ENCODE results near the gene INPP5B.

DNA sequence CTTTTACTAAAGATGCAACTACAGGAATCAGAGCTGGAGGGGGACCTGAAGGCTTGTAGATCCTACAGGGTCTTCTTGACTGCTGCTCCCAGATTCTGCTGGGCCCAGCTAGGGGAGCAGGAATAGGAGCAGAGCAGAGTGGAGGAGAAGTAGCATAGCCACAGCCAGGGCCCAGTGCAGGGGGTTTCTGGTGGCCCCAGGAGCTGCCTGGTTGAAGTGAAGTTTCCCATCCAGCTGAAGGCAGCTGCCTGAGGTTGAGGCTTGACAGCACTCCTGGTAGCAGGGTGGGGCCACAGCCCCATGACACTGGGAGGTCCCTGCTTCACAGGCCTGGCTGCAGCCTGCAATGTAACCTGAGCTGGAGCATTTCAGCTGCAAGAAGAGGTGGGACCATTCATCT, 2.0 kb upstream of the INPP5B start:
- TF ChIP-seq, protein P1, sequence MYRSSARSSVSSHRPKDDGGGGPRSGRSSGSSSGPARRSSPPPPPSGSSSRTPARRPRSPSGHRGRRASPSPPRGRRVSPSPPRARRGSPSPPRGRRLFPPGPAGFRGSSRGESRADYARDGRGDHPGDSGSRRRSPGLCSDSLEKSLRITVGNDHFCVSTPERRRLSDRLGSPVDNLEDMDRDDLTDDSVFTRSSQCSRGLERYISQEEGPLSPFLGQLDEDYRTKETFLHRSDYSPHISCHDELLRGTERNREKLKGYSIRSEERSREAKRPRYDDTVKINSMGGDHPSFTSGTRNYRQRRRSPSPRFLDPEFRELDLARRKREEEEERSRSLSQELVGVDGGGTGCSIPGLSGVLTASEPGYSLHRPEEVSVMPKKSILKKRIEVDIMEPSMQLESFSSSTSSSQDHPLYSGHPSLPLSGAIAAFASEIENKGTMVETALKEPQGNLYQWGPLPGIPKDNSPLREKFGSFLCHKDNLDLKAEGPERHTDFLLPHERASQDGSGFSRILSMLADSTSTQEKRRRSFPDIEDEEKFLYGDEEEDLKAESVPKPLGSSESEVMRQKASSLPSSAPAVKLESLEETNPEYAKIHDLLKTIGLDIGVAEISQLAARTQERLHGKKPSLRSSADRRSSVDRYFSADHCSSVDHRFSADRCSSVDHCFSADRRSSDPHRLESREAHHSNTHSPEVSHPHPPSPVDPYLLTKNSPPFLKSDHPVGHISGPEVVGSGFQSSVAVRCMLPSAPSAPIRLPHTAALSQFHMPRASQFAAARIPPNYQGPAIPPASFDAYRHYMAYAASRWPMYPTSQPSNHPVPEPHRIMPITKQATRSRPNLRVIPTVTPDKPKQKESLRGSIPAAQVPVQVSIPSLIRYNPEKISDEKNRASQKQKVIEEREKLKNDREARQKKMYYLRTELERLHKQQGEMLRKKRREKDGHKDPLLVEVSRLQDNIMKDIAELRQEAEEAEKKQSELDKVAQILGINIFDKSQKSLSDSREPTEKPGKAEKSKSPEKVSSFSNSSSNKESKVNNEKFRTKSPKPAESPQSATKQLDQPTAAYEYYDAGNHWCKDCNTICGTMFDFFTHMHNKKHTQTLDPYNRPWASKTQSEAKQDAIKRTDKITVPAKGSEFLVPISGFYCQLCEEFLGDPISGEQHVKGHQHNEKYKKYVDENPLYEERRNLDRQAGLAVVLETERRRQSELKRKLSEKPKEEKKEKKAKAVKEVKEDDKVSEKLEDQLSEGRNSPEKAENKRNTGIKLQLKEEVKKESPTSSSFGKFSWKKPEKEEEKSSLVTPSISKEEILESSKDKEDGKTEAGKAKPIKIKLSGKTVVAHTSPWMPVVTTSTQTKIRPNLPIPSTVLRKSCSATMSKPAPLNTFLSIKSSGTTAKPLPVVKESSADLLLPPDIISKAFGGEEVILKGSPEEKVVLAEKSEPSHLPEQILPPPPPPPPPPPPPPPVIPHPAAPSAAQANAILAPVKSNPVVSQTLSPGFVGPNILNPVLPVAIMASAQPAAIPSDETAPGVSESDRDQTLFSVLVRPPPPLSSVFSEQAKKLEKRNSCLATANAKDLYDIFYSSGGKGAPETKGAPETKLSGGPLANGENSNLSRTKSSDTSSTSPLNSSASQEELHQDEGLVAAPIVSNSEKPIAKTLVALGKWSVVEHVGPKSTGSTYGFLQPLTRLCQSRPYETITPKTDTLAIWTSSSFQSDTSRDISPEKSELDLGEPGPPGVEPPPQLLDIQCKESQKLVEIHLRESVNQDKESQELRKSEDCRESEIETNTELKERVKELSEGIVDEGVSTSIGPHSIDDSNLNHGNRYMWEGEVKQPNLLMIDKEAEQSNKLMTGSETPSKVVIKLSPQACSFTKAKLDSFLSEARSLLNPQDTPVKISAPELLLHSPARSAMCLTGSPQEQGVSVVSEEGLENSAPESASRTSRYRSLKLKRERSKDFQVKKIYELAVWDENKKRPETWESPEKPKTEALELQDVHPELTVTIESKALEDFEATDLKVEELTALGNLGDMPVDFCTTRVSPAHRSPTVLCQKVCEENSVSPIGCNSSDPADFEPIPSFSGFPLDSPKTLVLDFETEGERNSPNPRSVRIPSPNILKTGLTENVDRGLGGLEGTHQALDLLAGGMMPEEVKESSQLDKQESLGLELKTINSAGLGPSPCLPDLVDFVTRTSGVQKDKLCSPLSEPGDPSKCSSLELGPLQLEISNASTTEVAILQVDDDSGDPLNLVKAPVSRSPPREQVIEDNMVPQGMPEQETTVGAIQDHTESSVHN (CRISPR knock-in tag; IDR thresholded peaks at IDR 0.05): no peak
- TF ChIP-seq YY1 (IDR thresholded peaks at IDR 0.05; ENCODE audit: insufficient read depth, insufficient replicate concordance, low read depth, low read length): no peak
- TF ChIP-seq ADNP (CRISPR knock-in tag; IDR thresholded peaks at IDR 0.05): no peak
- no peak for TF ChIP-seq NKX3-1 (CRISPR knock-in tag; IDR thresholded peaks at IDR 0.05)
- TF ChIP-seq BORCS8-MEF2B (CRISPR knock-in tag; IDR thresholded peaks at IDR 0.05): no peak
- no peak for TF ChIP-seq TAF1 (CRISPR knock-in tag; IDR thresholded peaks at IDR 0.05)
